Measurements from ENCODE around the gene POLA1.

POLA1 gene

DNA sequence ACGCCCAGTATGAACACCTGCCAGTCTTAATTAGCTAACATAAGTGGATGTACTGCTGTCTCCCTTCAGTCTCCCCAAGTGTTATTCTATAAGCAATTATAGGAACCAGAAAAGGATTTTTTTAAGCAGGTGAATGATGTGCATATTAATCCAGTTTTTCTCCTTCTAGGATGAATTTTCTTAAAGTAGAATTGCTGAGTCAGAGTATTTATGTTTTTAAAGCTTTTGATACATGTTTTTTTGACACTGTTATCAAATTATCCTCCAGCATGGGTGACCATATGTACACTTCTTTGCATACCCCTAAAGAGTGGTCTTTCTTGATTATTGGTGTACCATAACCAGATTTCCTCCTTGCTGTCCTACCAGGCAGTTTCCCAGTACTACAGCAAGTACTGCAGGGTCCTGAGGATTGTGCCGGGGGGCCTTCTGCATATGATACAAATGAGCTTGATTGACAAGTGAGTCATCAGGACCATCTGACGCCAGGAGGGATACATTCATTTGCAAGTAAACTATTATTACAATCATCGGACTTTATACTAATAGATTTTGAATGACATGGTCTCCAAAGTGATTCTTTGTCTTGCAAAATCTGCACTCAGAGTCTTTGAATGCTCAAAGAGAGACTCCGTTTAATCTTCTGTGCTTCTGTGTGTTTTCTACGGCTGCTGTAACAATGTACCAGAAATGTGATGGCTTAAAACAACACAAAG, 35.9 kb upstream of the POLA1 start:
- in situ Hi-C loops (cut with HindIII; ENCODE audit: low sequenced_read_pairs) = no loop called here
- no peak for DNase-seq (ENCODE audit: low read depth)
- no peak overlapping the region for H3K4me3 ChIP-seq (ENCODE audit: low read depth, low read length)
- TF ChIP-seq, protein P1, sequence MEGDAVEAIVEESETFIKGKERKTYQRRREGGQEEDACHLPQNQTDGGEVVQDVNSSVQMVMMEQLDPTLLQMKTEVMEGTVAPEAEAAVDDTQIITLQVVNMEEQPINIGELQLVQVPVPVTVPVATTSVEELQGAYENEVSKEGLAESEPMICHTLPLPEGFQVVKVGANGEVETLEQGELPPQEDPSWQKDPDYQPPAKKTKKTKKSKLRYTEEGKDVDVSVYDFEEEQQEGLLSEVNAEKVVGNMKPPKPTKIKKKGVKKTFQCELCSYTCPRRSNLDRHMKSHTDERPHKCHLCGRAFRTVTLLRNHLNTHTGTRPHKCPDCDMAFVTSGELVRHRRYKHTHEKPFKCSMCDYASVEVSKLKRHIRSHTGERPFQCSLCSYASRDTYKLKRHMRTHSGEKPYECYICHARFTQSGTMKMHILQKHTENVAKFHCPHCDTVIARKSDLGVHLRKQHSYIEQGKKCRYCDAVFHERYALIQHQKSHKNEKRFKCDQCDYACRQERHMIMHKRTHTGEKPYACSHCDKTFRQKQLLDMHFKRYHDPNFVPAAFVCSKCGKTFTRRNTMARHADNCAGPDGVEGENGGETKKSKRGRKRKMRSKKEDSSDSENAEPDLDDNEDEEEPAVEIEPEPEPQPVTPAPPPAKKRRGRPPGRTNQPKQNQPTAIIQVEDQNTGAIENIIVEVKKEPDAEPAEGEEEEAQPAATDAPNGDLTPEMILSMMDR (IDR thresholded peaks at IDR 0.05; ENCODE audit: low read depth, low read length, missing control alignments) = no peak

DNA sequence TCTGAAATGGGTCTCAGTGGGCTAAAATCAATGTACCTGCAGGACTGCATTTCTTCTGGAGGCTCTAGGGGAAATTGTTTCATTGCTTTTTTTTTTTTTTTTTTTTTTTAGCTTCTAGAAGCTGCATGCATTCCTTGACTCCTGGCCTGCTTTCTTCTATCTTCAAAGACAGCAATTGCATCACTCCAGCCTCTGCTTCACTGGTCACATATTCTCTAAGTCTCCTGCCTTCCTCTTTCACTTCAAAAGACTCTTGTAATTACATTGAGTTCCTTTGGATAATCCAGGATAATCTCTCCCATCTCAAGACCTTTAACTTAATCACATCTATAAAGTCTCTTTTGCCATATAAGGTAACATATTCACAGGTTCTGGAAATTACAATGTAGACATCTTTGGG, 35.3 kb upstream of the POLA1 start:
- no peak overlapping the region for H3K4me3 ChIP-seq (ENCODE audit: low read depth, low read length)
- TF ChIP-seq, protein P1 (IDR thresholded peaks at IDR 0.05; ENCODE audit: low read depth, low read length, missing control alignments) = no peak
- in situ Hi-C loops (cut with HindIII; ENCODE audit: low sequenced_read_pairs) = no loop called here
- no peak for DNase-seq (ENCODE audit: low read depth)

DNA sequence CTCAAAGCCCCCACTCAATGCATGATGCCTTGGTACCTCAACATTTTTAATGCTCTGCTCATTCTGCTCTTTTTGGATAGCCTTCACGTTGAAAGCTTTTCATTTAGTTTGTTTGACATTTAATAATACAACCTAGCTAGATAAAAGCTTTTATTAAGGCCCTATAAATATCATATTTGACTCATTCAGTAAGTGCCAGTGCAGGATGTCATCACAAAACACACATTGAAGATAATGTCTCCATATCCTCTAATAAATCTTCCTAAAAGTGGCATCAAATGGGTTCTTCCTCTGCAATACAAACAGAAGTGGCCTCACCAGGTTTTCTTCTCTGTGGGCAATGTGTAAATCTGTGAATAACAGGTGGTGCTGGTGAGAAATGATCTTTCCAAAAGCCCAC, 34.6 kb upstream of the POLA1 start:
- in situ Hi-C loops (cut with HindIII; ENCODE audit: low sequenced_read_pairs) = no loop called here
- DNase-seq (ENCODE audit: low read depth) = no peak
- no peak overlapping the region for H3K4me3 ChIP-seq (ENCODE audit: low read depth, low read length)
- TF ChIP-seq, protein P1 (IDR thresholded peaks at IDR 0.05; ENCODE audit: low read depth, low read length, missing control alignments) = no peak

DNA sequence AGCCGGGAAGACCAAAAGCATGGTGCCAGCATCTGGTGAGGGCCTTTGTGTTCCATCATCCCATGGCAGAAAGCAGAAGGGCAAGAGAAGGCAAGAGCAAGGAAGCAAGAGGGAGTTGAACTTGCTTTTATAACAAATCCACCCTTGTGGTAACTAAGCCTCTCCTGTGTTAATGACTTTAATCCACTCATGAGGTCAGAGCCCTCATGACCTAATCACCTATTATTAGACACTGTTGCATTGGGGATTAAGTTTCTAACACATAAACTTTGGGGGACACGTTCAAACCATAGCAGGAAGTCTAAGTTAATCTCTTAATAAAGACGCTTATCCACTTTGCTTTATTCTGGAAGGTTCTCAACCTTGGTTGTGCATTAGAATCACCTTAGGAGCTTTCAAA, 34.1 kb upstream of the POLA1 start:
- TF ChIP-seq, protein P1 (IDR thresholded peaks at IDR 0.05; ENCODE audit: low read depth, low read length, missing control alignments) = no peak
- H3K4me3 ChIP-seq (ENCODE audit: low read depth, low read length) = no peak overlapping the region
- in situ Hi-C loops (cut with HindIII; ENCODE audit: low sequenced_read_pairs) = no loop called here
- DNase-seq (ENCODE audit: low read depth) = no peak

DNA sequence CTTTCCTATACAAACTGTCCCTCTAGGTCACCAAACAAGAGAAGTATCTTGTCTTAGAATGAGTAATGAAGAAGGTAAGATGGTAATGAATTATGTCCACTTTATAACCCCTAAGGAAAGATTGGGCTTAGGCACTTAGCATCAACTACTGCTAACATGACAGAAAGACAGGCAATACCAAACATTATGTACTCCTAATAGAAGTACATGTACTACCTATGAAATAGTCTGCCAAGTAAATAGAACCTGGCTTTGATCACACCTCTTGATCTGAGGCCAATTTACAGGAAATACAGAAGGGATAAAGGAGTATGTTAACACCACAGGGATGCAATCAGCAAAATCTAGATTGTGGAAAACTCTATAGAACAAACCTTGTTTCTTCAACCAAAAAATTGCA, 32.4 kb upstream of the POLA1 start:
- no peak overlapping the region for H3K4me3 ChIP-seq (ENCODE audit: low read depth, low read length)
- in situ Hi-C loops (cut with HindIII; ENCODE audit: low sequenced_read_pairs) = no loop called here
- TF ChIP-seq, protein P1 (IDR thresholded peaks at IDR 0.05; ENCODE audit: low read depth, low read length, missing control alignments) = no peak
- DNase-seq (ENCODE audit: low read depth) = no peak

DNA sequence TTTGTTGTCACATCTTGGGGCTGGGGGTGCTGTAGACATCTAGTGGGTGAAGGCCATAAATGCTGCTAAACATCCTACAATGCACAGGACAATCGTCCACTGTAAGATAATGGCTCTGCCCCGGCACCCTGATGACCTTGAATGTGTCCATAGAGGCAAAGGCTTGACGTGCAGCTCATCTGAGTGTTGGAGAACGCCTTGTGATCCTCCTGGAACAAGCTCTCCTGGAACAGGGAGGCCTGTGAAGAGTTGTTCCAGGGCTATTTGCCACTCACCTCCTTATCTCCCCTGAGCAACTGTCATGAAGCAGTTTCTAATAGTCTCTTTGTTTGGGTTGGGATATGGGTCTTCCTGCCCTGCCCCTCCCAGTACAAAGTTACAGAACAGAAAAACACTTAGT, 31.4 kb upstream of the POLA1 start:
- DNase-seq (ENCODE audit: low read depth) = no peak
- TF ChIP-seq, protein P1 (IDR thresholded peaks at IDR 0.05; ENCODE audit: low read depth, low read length, missing control alignments) = no peak
- no peak overlapping the region for H3K4me3 ChIP-seq (ENCODE audit: low read depth, low read length)
- in situ Hi-C loops (cut with HindIII; ENCODE audit: low sequenced_read_pairs) = no loop called here

Measured in astrocyte of the cerebellum (primary cell).